Muscle layer of duodenum (tissue), 2 donors: ENCODE data around the gene SELL.
"Not testable (repeated sequence)": the region's sequence is repeated elsewhere in the genome, so short reads cannot be mapped to it uniquely, and the experiment has no call there.

Experiments
- H3K27ac ChIP-seq: one replicate; pipeline ENCODE4 v1.7.0; 2013; ENCODE audit warnings: mild to moderate bottlenecking, low read length
- H3K27me3 ChIP-seq: one replicate; pipeline ENCODE4 v1.7.0; 2013; ENCODE audit warnings: low read depth, mild to moderate bottlenecking, control low read depth, low read length
- H3K36me3 ChIP-seq, 2 donors: one replicate each; pipeline ENCODE4 v1.7.0; 2013; ENCODE audit warnings: low read length in 2 of 2, control low read depth in 1 of 2, mild to moderate bottlenecking in 1 of 2; ENCODE audit not compliant: insufficient read depth in 2 of 2, control insufficient read depth in 1 of 2
- H3K4me1 ChIP-seq, 2 donors: one replicate each; pipeline ENCODE4 v1.7.0; 2013; ENCODE audit warnings: low read length in 2 of 2, mild to moderate bottlenecking in 2 of 2, control low read depth in 1 of 2, moderate library complexity in 1 of 2; ENCODE audit not compliant: insufficient read depth in 2 of 2, control insufficient read depth in 1 of 2
- H3K4me3 ChIP-seq, 2 donors: one replicate each; pipeline ENCODE4 v1.7.0; 2013; ENCODE audit warnings: low read length in 2 of 2, low read depth in 1 of 2, mild to moderate bottlenecking in 1 of 2
- H3K9me3 ChIP-seq, 2 donors: one replicate each; pipeline ENCODE4 v1.7.0; 2013; ENCODE audit warnings: low read length in 2 of 2, control low read depth in 1 of 2, mild to moderate bottlenecking in 1 of 2; ENCODE audit not compliant: control insufficient read depth in 1 of 2
- donor health status: healthy.

SELL gene

DNA sequence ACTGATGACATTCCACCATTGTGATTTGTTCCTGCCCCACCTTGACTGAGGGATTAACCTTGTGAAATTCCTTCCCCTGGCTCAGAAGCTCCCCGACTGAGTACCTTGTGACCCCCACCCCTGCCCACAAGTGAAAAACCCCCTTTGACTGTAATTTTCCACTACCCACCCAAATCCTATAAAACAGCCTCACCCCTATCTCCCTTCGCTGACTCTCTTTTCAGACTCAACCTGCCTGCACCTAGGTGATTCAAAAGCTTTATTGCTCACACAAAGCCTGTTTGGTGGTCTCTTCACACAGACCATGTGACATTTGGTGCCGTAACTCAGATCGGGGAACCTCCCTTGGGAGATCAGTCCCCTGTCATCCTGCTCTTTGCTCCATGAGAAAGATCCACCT, 28.3 kb downstream of the SELL start:
- H3K4me3 ChIP-seq, H3K27ac ChIP-seq, H3K27me3 ChIP-seq: not testable (repeated sequence)

DNA sequence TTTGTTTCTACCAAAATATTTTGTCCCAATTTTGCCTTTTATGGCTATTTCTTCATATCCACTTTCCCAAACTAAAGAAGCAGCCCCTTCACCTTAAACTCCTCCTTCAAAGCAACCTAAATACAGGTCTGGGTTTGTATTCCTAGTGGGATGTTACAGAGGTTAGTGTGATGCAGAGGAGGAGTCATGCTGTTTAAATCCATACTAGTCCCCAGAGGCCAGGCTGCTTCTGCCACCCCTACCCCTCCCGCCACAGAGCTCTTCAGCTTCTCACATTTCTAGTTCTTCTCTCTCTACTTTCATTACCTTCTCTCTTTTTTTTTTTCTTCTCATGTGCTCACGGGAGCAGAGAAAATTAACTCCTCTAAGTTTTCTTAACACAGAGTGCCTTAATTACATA, 29.3 kb downstream of the SELL start:
- no peaks in the 10 kb centered on the region for H3K9me3 ChIP-seq
- H3K4me3 ChIP-seq, result no peak overlapping the region
- no peaks in the 10 kb centered on the region for H3K4me1 ChIP-seq
- no peaks in the 10 kb centered on the region for H3K27me3 ChIP-seq
- no peak overlapping the region for H3K27ac ChIP-seq
- no peaks in the 10 kb centered on the region for H3K36me3 ChIP-seq

More for the DNA sequence above, 28.3 kb downstream of the SELL start:
- H3K36me3 ChIP-seq, H3K9me3 ChIP-seq, H3K4me1 ChIP-seq: not testable (repeated sequence)

DNA sequence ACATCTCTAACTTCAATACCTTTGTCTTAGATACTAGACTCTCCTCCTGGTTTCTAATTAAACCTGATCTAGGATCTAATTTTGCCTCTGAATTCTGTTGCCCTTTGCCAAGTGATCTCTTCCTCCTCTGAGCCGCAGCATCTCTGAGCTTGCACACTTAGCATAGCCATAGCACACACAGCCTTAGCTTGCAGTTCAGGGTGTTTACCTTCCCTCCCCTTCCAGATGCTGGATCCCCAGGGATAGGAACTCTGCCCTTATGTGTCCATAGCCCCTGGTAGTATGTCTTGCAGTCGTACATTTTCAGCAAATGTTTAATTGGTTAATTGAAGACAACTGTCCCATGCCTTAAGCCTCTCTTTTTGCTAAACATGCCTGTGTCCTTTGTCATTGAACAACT, 30.3 kb downstream of the SELL start:
- Histone ChIP-seq H3K27ac (no peak overlapping the region), H3K27me3 (no peaks in the 10 kb centered on the region), H3K4me3 (no peak overlapping the region), H3K9me3 (no peaks in the 10 kb centered on the region), H3K4me1 (no peaks in the 10 kb centered on the region), H3K36me3 (no peaks in the 10 kb centered on the region)

DNA sequence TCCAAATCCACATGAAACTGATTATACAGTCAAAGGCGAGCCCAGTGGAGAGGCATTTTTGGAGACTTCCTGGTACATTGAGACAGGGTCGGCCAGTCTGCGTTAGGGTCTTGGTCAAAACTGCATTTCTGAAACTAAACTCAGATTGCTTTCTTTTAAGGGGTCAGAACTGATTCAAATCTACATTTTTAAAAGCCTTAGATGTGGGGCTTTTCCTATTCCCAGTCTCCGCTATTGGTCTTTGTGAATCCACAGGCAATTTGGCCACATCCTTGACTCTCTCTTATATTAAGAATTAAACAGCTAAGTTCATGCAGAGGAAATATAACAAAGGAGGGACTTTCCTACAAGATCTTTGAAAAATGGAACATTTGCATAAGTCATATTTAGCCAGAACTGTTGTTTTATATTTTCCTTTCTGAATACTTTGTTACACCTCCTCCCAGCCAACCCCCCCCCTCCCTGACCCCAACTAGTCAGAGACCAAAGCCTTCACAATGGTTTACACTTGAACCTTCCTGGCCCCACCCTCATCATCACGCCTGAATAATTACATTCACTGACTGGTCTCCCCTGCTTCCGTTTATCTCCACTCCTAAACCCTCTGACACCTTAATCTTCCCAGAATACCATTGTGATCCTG, 30.9 kb downstream of the SELL start:
- no peak overlapping the region for H3K4me3 ChIP-seq
- no peaks in the 10 kb centered on the region for H3K9me3 ChIP-seq
- H3K4me1 ChIP-seq, result no peaks in the 10 kb centered on the region
- no peaks in the 10 kb centered on the region for H3K36me3 ChIP-seq
- H3K27ac ChIP-seq, result no peak overlapping the region
- H3K27me3 ChIP-seq, result no peaks in the 10 kb centered on the region

DNA sequence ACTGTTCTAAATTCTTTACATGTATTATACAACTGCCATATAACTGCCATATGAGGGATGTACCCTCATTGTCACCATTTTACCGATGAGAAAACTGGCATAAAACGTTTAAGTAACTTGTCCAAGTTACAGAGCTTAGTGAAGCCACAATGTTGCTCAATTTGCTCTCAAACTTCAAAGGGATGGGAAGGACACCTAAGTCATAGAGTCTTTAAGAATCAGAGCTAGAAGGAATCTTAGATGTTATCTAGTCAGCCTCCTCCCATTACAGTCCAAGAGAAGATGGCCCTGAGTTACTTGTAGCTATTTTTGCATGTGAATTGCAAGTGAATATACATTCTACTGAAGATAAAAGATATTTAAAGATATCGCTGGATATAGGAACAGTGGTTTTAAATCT, 31.7 kb downstream of the SELL start:
- Histone ChIP-seq H3K36me3 (no peaks in the 10 kb centered on the region), H3K9me3 (no peaks in the 10 kb centered on the region), H3K27ac (no peak overlapping the region), H3K27me3 (no peaks in the 10 kb centered on the region), H3K4me3 (no peak overlapping the region), H3K4me1 (no peaks in the 10 kb centered on the region)

DNA sequence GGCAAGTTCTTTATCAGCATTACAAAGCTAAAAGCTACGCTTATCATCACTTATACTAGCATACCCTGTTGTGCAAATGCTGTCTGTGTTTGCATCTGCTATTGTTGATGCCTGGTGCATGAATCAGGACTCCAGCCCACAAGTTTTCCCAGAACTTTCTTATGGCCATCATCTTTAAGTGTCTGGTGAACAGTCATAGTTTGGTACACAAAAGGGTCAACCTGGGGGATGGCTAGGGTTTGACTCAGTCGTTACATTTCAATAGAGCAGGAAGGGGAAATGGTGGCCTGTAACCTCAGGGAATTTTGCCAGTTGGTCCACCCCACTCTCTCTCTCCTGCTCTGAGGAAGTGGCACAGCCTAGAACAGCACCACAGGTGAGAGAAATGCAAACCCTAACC, 35.4 kb downstream of the SELL start:
- H3K27me3 ChIP-seq, result no peaks in the 10 kb centered on the region
- H3K9me3 ChIP-seq, result no peaks in the 10 kb centered on the region
- H3K4me1 ChIP-seq, result no peaks in the 10 kb centered on the region
- H3K4me3 ChIP-seq, result no peak overlapping the region
- H3K27ac ChIP-seq, result no peak overlapping the region
- H3K36me3 ChIP-seq, result no peaks in the 10 kb centered on the region

DNA sequence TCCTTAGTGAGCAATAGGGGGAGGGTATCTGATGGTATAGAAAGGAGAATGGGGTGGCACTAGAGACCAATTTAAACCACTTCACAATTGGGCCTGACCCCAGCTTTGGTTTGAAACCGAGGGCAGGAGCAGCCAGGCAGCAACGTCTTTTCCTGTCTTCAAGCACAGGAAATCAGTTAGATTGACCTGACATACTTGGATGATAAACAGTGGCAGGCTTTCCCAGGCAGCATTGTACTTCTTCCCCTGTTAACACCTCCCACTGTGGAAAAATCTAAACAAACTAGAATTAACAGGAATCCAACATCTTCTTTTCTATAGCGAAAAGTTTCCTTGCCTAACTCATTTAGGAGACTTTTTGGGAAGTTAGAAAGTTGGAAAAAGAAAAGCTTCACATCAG, 40.6 kb downstream of the SELL start:
- Histone ChIP-seq H3K4me3 (no peak overlapping the region), H3K27me3 (no peaks in the 10 kb centered on the region), H3K27ac (no peak overlapping the region), H3K4me1 (no peaks in the 10 kb centered on the region), H3K9me3 (no peaks in the 10 kb centered on the region), H3K36me3 (no peaks in the 10 kb centered on the region)

DNA sequence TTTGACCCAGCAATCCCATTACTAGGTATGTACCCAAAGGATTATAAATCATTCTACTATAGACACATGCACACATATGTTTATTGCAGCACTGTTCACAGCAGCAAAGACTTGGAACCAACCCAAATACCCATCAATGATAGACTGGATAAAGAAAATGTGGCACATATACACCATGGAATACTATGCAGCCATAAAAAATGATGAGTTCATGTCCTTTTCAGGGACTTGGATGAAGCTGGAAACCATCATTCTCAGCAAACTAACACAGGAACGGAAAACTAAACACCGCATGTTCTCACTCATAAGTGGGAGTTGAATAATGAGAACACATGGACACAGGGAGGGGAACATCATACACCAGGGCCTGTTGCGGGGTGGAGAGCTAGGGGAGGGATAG, 41.2 kb downstream of the SELL start:
- H3K36me3 ChIP-seq, H3K4me1 ChIP-seq, H3K27me3 ChIP-seq, H3K9me3 ChIP-seq, H3K4me3 ChIP-seq, H3K27ac ChIP-seq: not testable (repeated sequence)

DNA sequence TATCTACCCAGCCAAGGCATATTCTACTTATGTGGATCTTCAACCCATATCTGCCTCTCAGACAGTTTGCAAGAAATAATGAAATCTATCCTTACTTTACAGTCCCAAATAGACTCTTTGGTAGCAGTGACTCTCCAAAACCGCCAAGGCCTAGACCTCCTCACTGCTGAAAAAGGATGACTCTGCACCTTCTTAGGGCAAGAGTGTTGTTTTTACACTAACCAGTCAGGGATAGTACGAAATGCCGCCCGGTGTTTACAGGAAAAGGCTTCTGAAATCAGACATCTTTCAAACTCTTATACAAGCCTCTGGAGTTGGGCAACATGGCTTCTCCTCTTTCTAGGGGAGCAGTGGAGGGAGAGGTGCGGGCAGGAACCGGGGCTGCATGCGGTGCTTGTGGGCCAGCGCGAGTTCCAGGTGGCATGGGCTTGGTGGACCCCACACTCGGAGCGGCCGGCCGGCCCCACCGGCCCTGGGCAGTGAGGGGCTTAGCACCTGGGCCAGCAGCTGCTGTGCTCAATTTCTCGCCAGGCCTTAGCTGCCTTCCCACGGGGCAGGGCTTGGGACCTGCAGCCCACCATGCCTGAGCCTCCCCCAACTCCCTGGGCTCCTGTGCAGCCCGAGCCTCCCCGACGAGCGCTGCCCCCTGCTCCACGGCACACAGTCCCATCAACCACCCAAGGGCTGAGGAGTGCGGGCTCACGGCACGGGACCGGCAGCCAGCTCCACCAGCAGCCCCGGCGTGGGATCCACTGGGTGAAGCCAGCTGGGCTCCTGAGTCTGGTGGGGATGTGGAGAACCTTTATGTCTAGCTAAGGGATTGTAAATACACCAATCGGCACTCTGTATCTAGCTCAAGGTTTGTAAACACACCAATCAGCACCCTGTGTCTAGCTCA, 43.5 kb downstream of the SELL start:
- H3K36me3 ChIP-seq, H3K27ac ChIP-seq, H3K9me3 ChIP-seq, H3K4me3 ChIP-seq, H3K4me1 ChIP-seq, H3K27me3 ChIP-seq: not testable (repeated sequence)

DNA sequence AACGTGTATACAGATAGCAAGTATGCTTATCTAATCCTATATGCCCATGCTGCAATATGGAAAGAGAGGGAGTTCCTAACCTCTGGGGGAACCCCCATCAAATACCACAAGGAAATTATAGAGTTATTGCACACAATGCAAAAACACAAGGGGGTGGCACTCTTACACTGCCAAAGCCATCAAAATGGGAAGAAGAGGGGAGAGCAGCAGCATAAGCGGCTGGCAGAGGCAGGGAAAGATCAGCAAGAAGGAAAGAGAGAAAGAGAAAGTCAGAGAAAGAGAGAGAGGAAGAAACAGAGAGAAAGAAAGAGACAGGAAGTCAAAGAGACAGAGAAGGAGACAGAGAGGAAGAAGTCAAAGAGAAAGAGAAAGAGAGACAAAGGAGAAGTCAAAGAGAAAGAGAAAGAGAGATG, 44.2 kb downstream of the SELL start:
- H3K27ac ChIP-seq, result not testable (repeated sequence)

DNA sequence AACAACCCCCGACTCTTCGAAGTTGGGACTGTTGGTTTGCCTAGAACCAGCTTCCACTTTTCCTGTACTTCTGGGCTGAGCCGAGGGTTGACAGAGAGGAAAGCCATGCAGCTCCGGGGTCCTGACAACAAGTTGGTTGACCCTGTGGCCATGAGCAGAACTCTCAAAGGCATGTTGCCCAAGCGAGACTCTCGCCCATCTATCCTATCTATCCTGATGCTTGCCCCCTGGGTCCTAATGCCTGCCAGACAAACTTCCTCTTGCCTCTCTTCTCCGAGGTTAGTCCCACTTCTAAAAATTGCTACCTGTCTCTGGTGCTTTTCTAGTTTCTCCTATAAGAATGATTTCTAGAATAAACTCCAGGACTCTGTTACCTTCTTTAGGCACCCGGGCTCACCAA, 48.7 kb downstream of the SELL start:
- not testable (repeated sequence) for H3K36me3 ChIP-seq, H3K27me3 ChIP-seq, H3K9me3 ChIP-seq, H3K27ac ChIP-seq, H3K4me3 ChIP-seq, H3K4me1 ChIP-seq

More for the DNA sequence above, 44.2 kb downstream of the SELL start:
- not testable (repeated sequence) for H3K9me3 ChIP-seq, H3K27me3 ChIP-seq, H3K4me3 ChIP-seq, H3K36me3 ChIP-seq, H3K4me1 ChIP-seq

DNA sequence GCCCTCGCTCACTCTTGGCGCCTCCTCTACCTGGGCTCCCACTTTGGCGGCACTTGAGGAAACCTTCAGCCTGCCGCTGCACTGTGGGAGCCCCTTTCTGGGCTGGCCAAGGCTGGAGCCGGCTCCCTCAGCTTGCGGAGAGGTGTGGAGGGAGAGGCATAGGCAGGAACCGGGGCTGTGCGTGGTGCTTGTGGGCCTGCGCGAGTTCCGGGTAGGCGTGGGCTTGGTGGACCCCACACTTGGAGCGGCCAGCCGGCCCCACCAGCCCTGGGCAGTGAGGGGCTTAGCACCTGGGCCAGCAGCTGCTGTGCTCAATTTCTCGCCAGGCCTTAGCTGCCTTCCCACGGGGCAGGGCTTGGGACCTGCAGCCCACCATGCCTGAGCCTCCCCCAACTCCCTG, 50.4 kb downstream of the SELL start:
- H3K9me3 ChIP-seq, H3K36me3 ChIP-seq, H3K27ac ChIP-seq, H3K4me1 ChIP-seq, H3K27me3 ChIP-seq, H3K4me3 ChIP-seq: not testable (repeated sequence)
